NCI-H1417 treated with DMSO at 0.1 percent for 48 hours (cell line): ENCODE measurements around the gene PRKD1.
A peak's percentile ranks its signal among the peaks of the same experiment; 100 is the strongest.

Experiments
- DNase-seq: peaks from one replicate; lab custom pipeline; 2025; lab: John Stamatoyannopoulos, UW

PRKD1 gene

GRCh38 chr14:29838752-29839151, 88.9 kb downstream of the PRKD1 start:
- DNase-seq = no peak

- no peak for DNase-seq
Measured at GRCh38 chr14:29836395-29836794, 91.3 kb downstream of the PRKD1 start.

- no peak for DNase-seq
Measured at GRCh38 chr14:29832042-29832441, 95.6 kb downstream of the PRKD1 start.

GRCh38 chr14:29829851-29830250, 97.8 kb downstream of the PRKD1 start:
- DNase-seq = no peak

GRCh38 chr14:29823816-29824215, 103.8 kb downstream of the PRKD1 start:
- no peak for DNase-seq

- DNase-seq = no peak
Measured at GRCh38 chr14:29822430-29822709, 105.3 kb downstream of the PRKD1 start.

- peak; percentile 73 for DNase-seq
Measured at GRCh38 chr14:29821661-29822429, 105.8 kb downstream of the PRKD1 start.

- DNase-seq = no peak
Measured at GRCh38 chr14:29821242-29821641, 106.4 kb downstream of the PRKD1 start.

- DNase-seq = no peak
Measured at GRCh38 chr14:29820785-29821184, 106.9 kb downstream of the PRKD1 start.

GRCh38 chr14:29817767-29818405, 109.8 kb downstream of the PRKD1 start:
- DNase-seq = no peak

- DNase-seq = no peak
Measured at GRCh38 chr14:29815016-29815674, 112.5 kb downstream of the PRKD1 start.

GRCh38 chr14:29814156-29815015, 113.3 kb downstream of the PRKD1 start:
- DNase-seq = no peak

GRCh38 chr14:29810682-29811081, 117.0 kb downstream of the PRKD1 start:
- DNase-seq = no peak

GRCh38 chr14:29810064-29810463, 117.6 kb downstream of the PRKD1 start:
- DNase-seq = no peak

GRCh38 chr14:29806124-29806517, 121.5 kb downstream of the PRKD1 start:
- DNase-seq = no peak

GRCh38 chr14:29805415-29806123, 122.1 kb downstream of the PRKD1 start:
- DNase-seq = no peak

GRCh38 chr14:29804481-29805266, 123.0 kb downstream of the PRKD1 start:
- DNase-seq = no peak

GRCh38 chr14:29803045-29803444, 124.6 kb downstream of the PRKD1 start:
- no peak for DNase-seq

- no peak for DNase-seq
Measured at GRCh38 chr14:29802211-29802610, 125.4 kb downstream of the PRKD1 start.

- no peak for DNase-seq
Measured at GRCh38 chr14:29800961-29801360, 126.7 kb downstream of the PRKD1 start.
